ENCODE measurements around the gene TGFB3. TPM values are rescaled to one million over a fixed set of nuclear protein-coding genes. Genes with fewer than 3 reads are reported as not detected.

The TGFB3 gene
- polyA plus RNA-seq, 3 donors from 2014 or later: 0.39 to 0.46 TPM; not detected in 1

- no peak overlapping the region for H3K4me3 Mint-ChIP-seq
Measured at GRCh38 chr14:75968456-75968855, 13.3 kb downstream of the TGFB3 start.

DNA sequence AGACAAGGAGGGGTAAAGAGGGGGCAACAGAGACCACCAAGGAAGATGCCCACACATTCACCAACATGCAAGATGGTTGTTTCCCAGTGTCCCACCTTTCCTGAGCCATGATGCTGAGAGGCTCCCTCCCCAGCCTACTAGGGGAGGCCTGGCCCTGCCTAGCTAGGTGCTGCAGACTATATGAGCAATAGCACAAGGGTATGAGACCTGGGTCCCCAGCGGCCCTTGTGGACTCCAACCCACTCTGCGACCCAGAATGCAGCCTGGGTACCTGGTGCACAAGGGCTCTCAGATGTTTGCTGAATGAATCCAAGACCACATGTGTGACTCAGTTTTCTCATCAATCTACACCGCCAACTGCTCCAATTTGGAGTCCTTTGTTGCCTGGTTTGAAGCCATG lies 13.9 kb downstream of the TGFB3 start:
- Mint-ChIP-seq H3K4me1 (no peaks in the 10 kb centered on the region), H3K27me3 (ENCODE audit: low read depth in 3 of 3) (peaks cover 0 to 3% (median 0%) of the 10 kb centered on the region in 3 donors), H3K9me3 (no peaks in the 10 kb centered on the region), H3K36me3 (peaks cover 11 to 42% (median 15%) of the 10 kb centered on the region in 3 donors), H3K4me3 (no peak overlapping the region), H3K27ac (no peak overlapping the region)
- no peak for DNase-seq

More at GRCh38 chr14:75968456-75968855, 13.3 kb downstream of the TGFB3 start:
- Mint-ChIP-seq H3K36me3 (peaks cover 11 to 40% (median 15%) of the 10 kb centered on the region in 3 donors), H3K27me3 (ENCODE audit: low read depth in 3 of 3) (peaks cover 0 to 3% (median 0%) of the 10 kb centered on the region in 3 donors), H3K9me3 (no peaks in the 10 kb centered on the region), H3K4me1 (no peaks in the 10 kb centered on the region), H3K27ac (no peak overlapping the region)
- DNase-seq: no peak

- Mint-ChIP-seq H3K9me3 (no peaks in the 10 kb centered on the region), H3K27me3 (ENCODE audit: low read depth in 3 of 3) (no peaks in the 10 kb centered on the region), H3K4me3 (no peak overlapping the region), H3K36me3 (peaks cover 23 to 31% (median 29%) of the 10 kb centered on the region in 3 donors), H3K27ac (no peak overlapping the region), H3K4me1 (no peaks in the 10 kb centered on the region)
- DNase-seq: no peak
Measured at GRCh38 chr14:75961662-75962061, 20.1 kb downstream of the TGFB3 start.

- Mint-ChIP-seq H3K9me3 (no peaks in the 10 kb centered on the region), H3K4me1 (no peaks in the 10 kb centered on the region), H3K27ac (no peak overlapping the region), H3K27me3 (ENCODE audit: low read depth in 3 of 3) (no peaks in the 10 kb centered on the region), H3K36me3 (peaks cover 12 to 20% (median 19%) of the 10 kb centered on the region in 3 donors), H3K4me3 (no peak overlapping the region)
- DNase-seq: no peak
Measured at GRCh38 chr14:75960231-75960630, 21.6 kb downstream of the TGFB3 start.

DNA sequence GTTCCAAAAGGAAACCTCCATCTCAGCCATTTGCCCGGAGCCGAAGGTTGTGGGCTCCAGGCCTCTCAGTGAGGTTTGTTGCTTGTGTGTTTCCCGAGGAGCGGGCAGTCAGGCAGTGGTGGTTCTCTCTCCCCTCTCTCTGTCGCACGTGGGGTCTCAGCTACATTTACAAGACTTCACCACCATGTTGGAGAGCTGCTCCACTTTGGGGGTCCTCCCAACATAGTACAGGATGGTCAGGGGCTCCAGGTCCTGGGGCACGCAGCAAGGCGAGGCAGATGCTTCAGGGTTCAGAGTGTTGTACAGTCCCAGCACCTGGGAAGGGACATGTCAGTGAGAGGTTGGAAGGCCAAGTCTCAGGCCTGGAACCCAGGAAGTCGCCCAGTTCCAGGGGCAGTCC lies 22.8 kb downstream of the TGFB3 start:
- no peak overlapping the region for H3K27ac Mint-ChIP-seq
- H3K4me3 Mint-ChIP-seq: no peak overlapping the region
- no peaks in the 10 kb centered on the region for H3K4me1 Mint-ChIP-seq
- DNase-seq: no peak
- H3K27me3 Mint-ChIP-seq (ENCODE audit: low read depth in 3 of 3): no peaks in the 10 kb centered on the region
- H3K36me3 Mint-ChIP-seq: peaks cover 8 to 20% (median 19%) of the 10 kb centered on the region in 3 donors
- no peaks in the 10 kb centered on the region for H3K9me3 Mint-ChIP-seq

- peaks cover 0 to 3% (median 0%) of the 10 kb centered on the region in 3 donors for H3K27me3 Mint-ChIP-seq (ENCODE audit: low read depth in 3 of 3)
- H3K4me1 Mint-ChIP-seq: no peaks in the 10 kb centered on the region
- no peak overlapping the region for H3K4me3 Mint-ChIP-seq
- peaks cover 0 to 9% (median 9%) of the 10 kb centered on the region in 3 donors for H3K36me3 Mint-ChIP-seq
- no peak for DNase-seq
- H3K9me3 Mint-ChIP-seq: no peaks in the 10 kb centered on the region
- no peak overlapping the region for H3K27ac Mint-ChIP-seq
Measured at GRCh38 chr14:75952489-75952888, 29.3 kb downstream of the TGFB3 start.

GRCh38 chr14:75946785-75947184 lies 35.0 kb downstream of the TGFB3 start:
- Mint-ChIP-seq H3K27ac (no peak overlapping the region), H3K36me3 (peaks cover 0 to 8% (median 4%) of the 10 kb centered on the region in 3 donors), H3K9me3 (no peaks in the 10 kb centered on the region), H3K4me1 (no peaks in the 10 kb centered on the region), H3K27me3 (ENCODE audit: low read depth in 3 of 3) (peaks cover 0 to 2% (median 0%) of the 10 kb centered on the region in 3 donors), H3K4me3 (no peak overlapping the region)
- no peak for DNase-seq

DNA sequence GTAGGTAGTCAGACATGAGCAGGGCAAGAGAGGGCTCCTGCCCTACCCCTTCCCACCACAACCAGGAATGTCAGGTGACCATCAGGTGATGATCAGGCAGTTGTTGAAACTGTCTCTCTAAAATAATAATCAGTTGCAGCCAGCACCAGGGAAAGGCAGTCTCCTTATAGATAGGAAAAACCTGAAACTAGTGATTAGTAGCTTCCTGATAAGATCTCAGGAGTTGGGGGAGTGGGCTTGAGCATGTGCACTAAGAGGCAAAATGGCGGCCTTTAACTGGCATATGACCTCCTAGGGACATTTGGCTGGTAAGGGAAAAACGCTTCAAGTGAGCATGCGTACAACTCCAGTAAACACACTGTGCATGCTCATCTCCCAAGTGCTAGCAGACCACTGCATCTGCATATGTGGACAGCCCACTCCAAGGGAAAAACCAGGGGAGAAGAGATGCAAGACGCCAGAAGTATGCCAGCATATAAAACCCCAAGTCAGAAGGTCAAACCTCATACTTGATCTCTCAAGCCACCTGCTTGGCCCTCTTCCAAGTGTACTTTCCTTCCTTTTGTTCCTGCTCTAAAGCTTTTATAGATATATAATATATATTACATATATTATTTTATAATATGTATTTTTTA lies 37.1 kb downstream of the TGFB3 start:
- H3K27me3 Mint-ChIP-seq (ENCODE audit: low read depth in 3 of 3): no peaks in the 10 kb centered on the region
- H3K36me3 Mint-ChIP-seq: peaks cover 0 to 8% (median 3%) of the 10 kb centered on the region in 3 donors
- DNase-seq: no peak
- no peaks in the 10 kb centered on the region for H3K4me1 Mint-ChIP-seq
- H3K4me3 Mint-ChIP-seq: no peak overlapping the region
- H3K27ac Mint-ChIP-seq: no peak overlapping the region
- H3K9me3 Mint-ChIP-seq: no peaks in the 10 kb centered on the region

DNA sequence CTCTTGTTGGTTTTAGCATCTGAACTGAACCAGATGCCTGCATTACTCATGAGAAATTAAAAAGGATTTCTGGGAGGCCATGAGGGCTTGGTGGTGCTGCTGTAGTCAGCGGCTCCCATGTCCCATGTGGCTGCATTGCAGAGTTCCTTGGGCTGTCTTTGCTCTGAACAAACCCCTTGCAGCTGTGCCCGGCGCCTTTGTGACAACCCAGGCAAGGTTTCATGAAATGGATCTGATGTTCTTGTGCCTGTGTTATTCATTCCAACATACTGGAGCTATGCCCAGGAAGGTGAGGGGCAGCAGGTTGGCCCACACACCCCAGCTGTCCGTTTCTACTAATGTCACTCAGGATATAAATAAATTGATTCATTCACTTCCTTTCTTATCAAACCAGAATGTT lies 40.8 kb downstream of the TGFB3 start:
- Mint-ChIP-seq H3K4me3 (no peak overlapping the region), H3K27ac (no peak overlapping the region), H3K4me1 (no peaks in the 10 kb centered on the region), H3K36me3 (peaks cover 0 to 8% (median 3%) of the 10 kb centered on the region in 3 donors), H3K27me3 (ENCODE audit: low read depth in 3 of 3) (no peaks in the 10 kb centered on the region), H3K9me3 (no peaks in the 10 kb centered on the region)
- DNase-seq: no peak

DNA sequence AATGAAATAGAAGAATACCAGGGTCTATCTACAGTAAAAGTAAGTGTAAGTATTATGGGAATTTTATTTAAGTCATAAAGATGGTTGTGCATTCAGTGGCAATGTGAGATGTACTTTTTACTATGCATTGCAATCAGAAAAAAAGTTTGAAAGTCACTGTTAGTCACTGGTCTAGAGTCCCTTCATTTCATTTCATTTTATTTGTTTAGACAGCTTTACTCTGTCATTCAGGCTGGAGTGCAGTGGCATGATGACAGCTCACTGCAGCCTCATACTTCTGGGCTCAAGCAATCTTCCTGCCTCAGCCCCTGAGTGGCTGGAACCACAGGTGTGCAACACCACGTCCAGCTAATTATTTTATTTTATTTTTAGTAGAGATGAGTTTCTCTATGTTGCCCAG lies 42.6 kb downstream of the TGFB3 start:
- Mint-ChIP-seq H3K36me3 (peaks cover 0 to 8% (median 3%) of the 10 kb centered on the region in 3 donors), H3K4me1 (no peaks in the 10 kb centered on the region), H3K9me3 (no peaks in the 10 kb centered on the region), H3K27ac (no peak overlapping the region), H3K4me3 (no peak overlapping the region), H3K27me3 (ENCODE audit: low read depth in 3 of 3) (no peaks in the 10 kb centered on the region)
- no peak for DNase-seq

- Mint-ChIP-seq H3K27me3 (ENCODE audit: low read depth in 3 of 3) (no peaks in the 10 kb centered on the region), H3K4me3 (no peak overlapping the region), H3K36me3 (peaks cover 0 to 5% (median 0%) of the 10 kb centered on the region in 3 donors), H3K9me3 (no peaks in the 10 kb centered on the region), H3K4me1 (no peaks in the 10 kb centered on the region), H3K27ac (no peak overlapping the region)
- DNase-seq: no peak
Measured at GRCh38 chr14:75934998-75935628, 46.7 kb downstream of the TGFB3 start.

- H3K27ac Mint-ChIP-seq: no peak overlapping the region
- no peaks in the 10 kb centered on the region for H3K9me3 Mint-ChIP-seq
- no peaks in the 10 kb centered on the region for H3K27me3 Mint-ChIP-seq (ENCODE audit: low read depth in 3 of 3)
- DNase-seq: no peak
- no peak overlapping the region for H3K4me3 Mint-ChIP-seq
- peaks cover 0 to 5% (median 0%) of the 10 kb centered on the region in 3 donors for H3K36me3 Mint-ChIP-seq
- no peaks in the 10 kb centered on the region for H3K4me1 Mint-ChIP-seq
Measured at GRCh38 chr14:75933712-75934296, 48.0 kb downstream of the TGFB3 start.

DNA sequence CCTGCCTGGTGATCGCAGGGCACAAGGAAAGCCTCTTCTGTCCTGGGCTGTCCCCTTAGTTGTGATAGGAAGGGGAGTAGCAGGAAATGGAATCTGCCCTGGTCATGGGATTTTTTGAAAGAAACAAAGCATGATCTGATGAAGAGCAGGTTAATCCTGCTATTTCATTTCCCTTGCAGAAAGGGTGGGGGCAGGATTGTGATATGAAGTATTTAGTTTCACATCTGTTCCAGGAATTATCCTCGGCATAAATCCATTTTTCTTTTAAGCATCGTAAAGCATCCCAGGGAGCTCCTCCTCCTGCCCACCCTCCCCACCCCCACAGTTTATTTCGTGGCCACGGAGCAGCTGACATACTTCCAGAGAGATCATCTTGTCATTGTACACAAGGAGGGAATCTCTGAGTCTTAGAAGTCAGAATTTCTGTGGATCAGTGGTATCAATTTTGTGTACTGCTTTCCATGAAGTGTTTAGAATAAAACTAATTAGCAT lies 53.1 kb downstream of the TGFB3 start:
- Mint-ChIP-seq H3K4me3 (no peak overlapping the region), H3K36me3 (peaks cover 0 to 5% (median 0%) of the 10 kb centered on the region in 3 donors), H3K9me3 (no peaks in the 10 kb centered on the region), H3K27ac (no peak overlapping the region), H3K4me1 (no peaks in the 10 kb centered on the region), H3K27me3 (ENCODE audit: low read depth in 3 of 3) (peaks cover 0 to 2% (median 0%) of the 10 kb centered on the region in 3 donors)
- no peak for DNase-seq

GRCh38 chr14:75927564-75928087 lies 54.2 kb downstream of the TGFB3 start:
- Mint-ChIP-seq H3K4me1 (no peaks in the 10 kb centered on the region), H3K27ac (no peak overlapping the region), H3K27me3 (ENCODE audit: low read depth in 3 of 3) (peaks cover 0 to 2% (median 0%) of the 10 kb centered on the region in 3 donors)

More at GRCh38 chr14:75927564-75928087, 54.2 kb downstream of the TGFB3 start:
- H3K4me3 Mint-ChIP-seq: no peak overlapping the region
- H3K36me3 Mint-ChIP-seq: peaks cover 0 to 5% (median 0%) of the 10 kb centered on the region in 3 donors
- H3K9me3 Mint-ChIP-seq: no peaks in the 10 kb centered on the region
- no peak for DNase-seq

Data from immature natural killer cell (primary cell).